CD14-positive monocyte (primary cell): ENCODE data around the gene GALNT1. TPM values are rescaled to one million over a fixed set of nuclear protein-coding genes. Genes with fewer than 3 reads are reported as not detected.
"Not testable (repeated sequence)": the region's sequence is repeated elsewhere in the genome, so short reads cannot be mapped to it uniquely, and the experiment has no call there.

Source experiments
- DNase-seq, 3 donors: peaks; one replicate each; pipeline ENCODE4 v3.0.0-alpha.2; 2011 to 2022
- H2AFZ ChIP-seq: 2 replicates; pipeline ENCODE4 v1.6.0; 2012; ENCODE audit warnings: mild to moderate bottlenecking, low read depth, low read length, inconsistent platforms; ENCODE audit not compliant: insufficient read depth, poor library complexity, severe bottlenecking
- H3K27ac ChIP-seq, 2 donors: 1 replicate in 1 of 2; 2 replicates in 1 of 2; pipeline ENCODE4 v1.5.1; 2012 to 2013; ENCODE audit warnings: low read length in 2 of 2, control low read depth in 1 of 2, inconsistent platforms in 1 of 2, low read depth in 1 of 2, mild to moderate bottlenecking in 1 of 2
- H3K27me3 ChIP-seq, 2 donors: one replicate each; pipeline versions ENCODE4 v1.6.0 to v1.6.1; 2011 to 2013; ENCODE audit warnings: low read length in 2 of 2; ENCODE audit not compliant: control insufficient read depth in 2 of 2, insufficient read depth in 2 of 2
- H3K36me3 ChIP-seq, 2 donors: replicated peaks in 1 of 2; 1 replicate in 1 of 2; 2 replicates in 1 of 2; pipeline versions ENCODE4 v1.5.1 to v1.6.1; 2012 to 2013; ENCODE audit warnings: low read length in 2 of 2, control low read depth in 1 of 2, inconsistent platforms in 1 of 2, mild to moderate bottlenecking in 1 of 2; ENCODE audit not compliant: insufficient read depth in 2 of 2, control insufficient read depth in 1 of 2
- H3K4me1 ChIP-seq, 2 donors: 1 replicate in 1 of 2; 2 replicates in 1 of 2; pipeline versions ENCODE4 v1.5.1 to v1.6.1; 2012 to 2013; ENCODE audit warnings: low read length in 2 of 2, control low read depth in 1 of 2, inconsistent platforms in 1 of 2, mild to moderate bottlenecking in 1 of 2, moderate library complexity in 1 of 2; ENCODE audit not compliant: insufficient read depth in 2 of 2, control insufficient read depth in 1 of 2
- H3K4me2 ChIP-seq: replicated peaks from 2 replicates; pipeline ENCODE3; 2012; ENCODE audit warnings: low read length, moderate library complexity, mild to moderate bottlenecking; ENCODE audit not compliant: poor library complexity, severe bottlenecking; ENCODE audit errors: extremely low read depth
- H3K4me3 ChIP-seq, 3 experiments: fragments of 200-600 bp in 1 of 3; sonication (generic) in 1 of 3; replicated peaks in 1 of 3; 1 replicate in 2 of 3; 2 replicates in 1 of 3; pipeline ENCODE4 v1.5.1; 2011 to 2013; ENCODE audit warnings: low read length in 3 of 3, mild to moderate bottlenecking in 3 of 3, control low read depth in 2 of 3, low read depth in 2 of 3, inconsistent platforms in 1 of 3, moderate library complexity in 1 of 3
- H3K79me2 ChIP-seq: 2 replicates; pipeline ENCODE4 v1.6.0; 2012; ENCODE audit warnings: mild to moderate bottlenecking, control low read depth, inconsistent platforms, low read length, moderate library complexity; ENCODE audit not compliant: insufficient read depth
- H3K9ac ChIP-seq: 2 replicates; pipeline ENCODE4 v1.6.0; 2017; ENCODE audit warnings: low read length, mild to moderate bottlenecking; ENCODE audit not compliant: insufficient read depth, poor library complexity, severe bottlenecking
- H3K9me3 ChIP-seq, 2 donors: replicated peaks in 1 of 2; 1 replicate in 1 of 2; 2 replicates in 1 of 2; pipeline versions ENCODE4 v1.5.1 to v1.6.1; 2012 to 2013; ENCODE audit warnings: low read length in 2 of 2, control low read depth in 1 of 2; ENCODE audit not compliant: control insufficient read depth in 1 of 2, insufficient read depth in 1 of 2
- H4K20me1 ChIP-seq: 2 replicates; pipeline ENCODE4 v1.6.0; 2012; ENCODE audit warnings: mild to moderate bottlenecking, low read length, control low read depth, moderate library complexity; ENCODE audit not compliant: insufficient read depth
- H3K27ac Mint-ChIP-seq, 7 donors: one replicate each; pipeline ENCODE4 v1.8.0; 2020; ENCODE audit warnings: mild to moderate bottlenecking in 7 of 7, mixed read lengths in 7 of 7, moderate library complexity in 6 of 7, inconsistent platforms in 2 of 7
- H3K27me3 Mint-ChIP-seq, 3 donors: one replicate each; pipeline ENCODE4 v1.8.0; 2021 to 2022; ENCODE audit warnings: low read depth in 3 of 3, mild to moderate bottlenecking in 3 of 3, mixed read lengths in 3 of 3, moderate library complexity in 3 of 3, inconsistent platforms in 1 of 3
- H3K36me3 Mint-ChIP-seq, 2 donors: one replicate each; pipeline ENCODE4 v1.8.0; 2020; ENCODE audit warnings: mixed read lengths in 2 of 2, inconsistent platforms in 1 of 2, mild to moderate bottlenecking in 1 of 2
- H3K4me1 Mint-ChIP-seq: one replicate; pipeline ENCODE4 v1.8.0; 2020; ENCODE audit warnings: mild to moderate bottlenecking, mixed read lengths
- H3K4me3 Mint-ChIP-seq, 2 donors: one replicate each; pipeline ENCODE4 v1.8.0; 2020; ENCODE audit warnings: mild to moderate bottlenecking in 2 of 2, mixed read lengths in 2 of 2, moderate library complexity in 1 of 2
- H3K9me3 Mint-ChIP-seq, 7 donors: one replicate each; pipeline ENCODE4 v1.8.0; 2020 to 2022; ENCODE audit warnings: mixed read lengths in 7 of 7, mild to moderate bottlenecking in 6 of 7, moderate library complexity in 6 of 7, inconsistent platforms in 2 of 7
- WGBS: methylation state at CpG from one replicate; pipeline ENCODE4 v1.1.5; 2013; ENCODE audit warnings: missing lambda C conversion rate; ENCODE audit not compliant: insufficient coverage; 5-methylcytosine and 5-hydroxymethylcytosine counted together
- intact Hi-C, 2 donors: fragments of 100-400 bp; cut with micrococcal nuclease; formaldehyde crosslinking; loops; one replicate each; pipeline versions ENCODE4 v1.15.0 to v1.15.1; 2023
- polyA plus RNA-seq, 3 donors: library from polyadenylated mRNA; depleted of rRNA in 1 of 3; unstranded in 2 of 3; stranded (reverse) in 1 of 3; fragments of 300-500 nt in 2 of 3; fragments of >200 nt in 1 of 3; fragmentation: Illumina TruSeq in 2 of 3; gene quantifications; 1 replicate in 2 of 3; 2 replicates in 1 of 3; pipeline ENCODE4 v1.2.3, GENCODE V29; 2012 to 2021
- TF ChIP-seq, protein P1 (sequence below): fragments of 200-600 bp; IDR thresholded peaks from one replicate; pipeline ENCODE4 v1.8.0; 2022; ENCODE audit warnings: antibody characterized with exemption, mild to moderate bottlenecking

The GALNT1 gene
- polyA plus RNA-seq, 3 donors = 16.8 to 58.5 (median 22.9) TPM

GRCh38 chr18:35573531-35573930 lies 8.0 kb upstream of the GALNT1 start:
- peaks cover 2 to 5% of the 10 kb centered on the region in 2 donors for H3K36me3 Mint-ChIP-seq
- no peak overlapping the region for H3K9ac ChIP-seq
- H3K27ac Mint-ChIP-seq = peak overlapping the region in 1 of 7 donors; percentile 6
- H3K27ac ChIP-seq = no peak overlapping the region
- no peaks in the 10 kb centered on the region for H3K4me1 ChIP-seq
- no peak overlapping the region for H3K4me3 Mint-ChIP-seq
- no peaks in the 10 kb centered on the region for H3K4me1 Mint-ChIP-seq
- peaks cover 0 to 3% (median 1%) of the 10 kb centered on the region in 3 donors for H3K27me3 Mint-ChIP-seq
- no peaks in the 10 kb centered on the region for H3K36me3 ChIP-seq
- H4K20me1 ChIP-seq = no peaks in the 10 kb centered on the region
- no peaks in the 10 kb centered on the region for H3K79me2 ChIP-seq
- no peak for DNase-seq
- H3K4me3 ChIP-seq = no peak overlapping the region
- WGBS = 69% methylated on average over 2 of the region's 2 CpGs
- no peak overlapping the region for H2AFZ ChIP-seq
- H3K4me2 ChIP-seq = no peak overlapping the region
- H3K27me3 ChIP-seq = no peaks in the 10 kb centered on the region
- peaks cover 9 to 10% of the 10 kb centered on the region in 2 donors for H3K9me3 ChIP-seq
- TF ChIP-seq, protein P1, sequence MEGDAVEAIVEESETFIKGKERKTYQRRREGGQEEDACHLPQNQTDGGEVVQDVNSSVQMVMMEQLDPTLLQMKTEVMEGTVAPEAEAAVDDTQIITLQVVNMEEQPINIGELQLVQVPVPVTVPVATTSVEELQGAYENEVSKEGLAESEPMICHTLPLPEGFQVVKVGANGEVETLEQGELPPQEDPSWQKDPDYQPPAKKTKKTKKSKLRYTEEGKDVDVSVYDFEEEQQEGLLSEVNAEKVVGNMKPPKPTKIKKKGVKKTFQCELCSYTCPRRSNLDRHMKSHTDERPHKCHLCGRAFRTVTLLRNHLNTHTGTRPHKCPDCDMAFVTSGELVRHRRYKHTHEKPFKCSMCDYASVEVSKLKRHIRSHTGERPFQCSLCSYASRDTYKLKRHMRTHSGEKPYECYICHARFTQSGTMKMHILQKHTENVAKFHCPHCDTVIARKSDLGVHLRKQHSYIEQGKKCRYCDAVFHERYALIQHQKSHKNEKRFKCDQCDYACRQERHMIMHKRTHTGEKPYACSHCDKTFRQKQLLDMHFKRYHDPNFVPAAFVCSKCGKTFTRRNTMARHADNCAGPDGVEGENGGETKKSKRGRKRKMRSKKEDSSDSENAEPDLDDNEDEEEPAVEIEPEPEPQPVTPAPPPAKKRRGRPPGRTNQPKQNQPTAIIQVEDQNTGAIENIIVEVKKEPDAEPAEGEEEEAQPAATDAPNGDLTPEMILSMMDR = no peak
- H3K9me3 Mint-ChIP-seq = peaks cover 11 to 22% (median 14%) of the 10 kb centered on the region in 7 donors
- intact Hi-C loops = no loop called here

- intact Hi-C loops, H3K4me2 ChIP-seq, H3K4me1 Mint-ChIP-seq, DNase-seq, H3K27me3 ChIP-seq, H3K4me3 Mint-ChIP-seq, H3K9me3 ChIP-seq, H3K36me3 ChIP-seq, H3K27ac ChIP-seq, H4K20me1 ChIP-seq, H3K4me1 ChIP-seq, H2AFZ ChIP-seq, H3K79me2 ChIP-seq, H3K27me3 Mint-ChIP-seq, H3K36me3 Mint-ChIP-seq, H3K9ac ChIP-seq, H3K4me3 ChIP-seq: not testable (repeated sequence)
- Mint-ChIP-seq H3K27ac (peak overlapping the region in 1 of 7 donors; percentile 12), H3K9me3 (peaks cover 11 to 22% (median 14%) of the 10 kb centered on the region in 7 donors)
- WGBS = no CpG with 5 or more reads among the region's 6 CpGs
These were observed 5.2 kb upstream of the GALNT1 start for GRCh38 chr18:35576240-35576845.
